Neural progenitor cell (in vitro differentiated cells): ENCODE results near the gene OR51A7. TPM values are rescaled to one million over a fixed set of nuclear protein-coding genes. Genes with fewer than 3 reads are reported as not detected.
"Not testable (repeated sequence)": the region's sequence is repeated elsewhere in the genome, so short reads cannot be mapped to it uniquely, and the experiment has no call there.

ENCODE experiments used
- DNase-seq: peaks from one replicate; pipeline ENCODE4 v3.0.0-alpha.2; 2016; ENCODE audit warnings: low spot score
- H2AFZ ChIP-seq: fragments of 200-600 bp; sonication (generic); replicated peaks from 2 replicates; pipeline ENCODE4 v1.6.1; 2016; ENCODE audit warnings: antibody characterized with exemption
- H3F3A ChIP-seq: fragments of 200-600 bp; sonication (generic); 2 replicates; pipeline ENCODE4 v1.6.1; 2016; ENCODE audit warnings: antibody characterized with exemption, low read depth
- H3K27ac ChIP-seq: fragments of 200-600 bp; sonication (generic); 2 replicates; pipeline ENCODE4 v1.5.1; 2016; ENCODE audit warnings: mild to moderate bottlenecking
- H3K27me3 ChIP-seq: fragments of 200-600 bp; sonication (generic); 2 replicates; pipeline ENCODE4 v1.6.1; 2016; ENCODE audit warnings: mild to moderate bottlenecking, moderate library complexity
- H3K36me3 ChIP-seq: fragments of 200-600 bp; sonication (generic); 2 replicates; pipeline ENCODE4 v1.5.1; 2016
- H3K4me1 ChIP-seq: fragments of 200-600 bp; sonication (generic); 2 replicates; pipeline ENCODE4 v1.6.1; 2016; ENCODE audit warnings: mixed run types
- H3K4me2 ChIP-seq: fragments of 200-600 bp; sonication (generic); 2 replicates; pipeline ENCODE4 v1.6.1; 2016
- H3K4me3 ChIP-seq: fragments of 200-600 bp; sonication (generic); 2 replicates; pipeline ENCODE4 v1.5.1; 2016
- H3K79me2 ChIP-seq: fragments of 200-600 bp; sonication (generic); 2 replicates; pipeline ENCODE4 v1.6.1; 2016; ENCODE audit warnings: low read depth
- H3K9ac ChIP-seq: fragments of 200-600 bp; sonication (generic); 2 replicates; pipeline ENCODE4 v1.6.1; 2016
- H3K9me3 ChIP-seq: fragments of 200-600 bp; sonication (generic); 2 replicates; pipeline ENCODE4 v1.5.1; 2016; ENCODE audit warnings: low read depth
- H4K20me1 ChIP-seq: fragments of 200-600 bp; sonication (generic); 2 replicates; pipeline ENCODE4 v1.6.1; 2016; ENCODE audit warnings: low read depth
- H3K27ac Mint-ChIP-seq: 3 replicates; pipeline ENCODE4 v1.8.0; 2021; ENCODE audit warnings: mixed read lengths
- H3K27me3 Mint-ChIP-seq: 2 replicates; pipeline ENCODE4 v1.8.0; 2022; ENCODE audit warnings: low read depth, mild to moderate bottlenecking, inconsistent platforms, moderate library complexity, mixed read lengths; ENCODE audit not compliant: insufficient read depth
- H3K36me3 Mint-ChIP-seq: 3 replicates; pipeline ENCODE4 v1.8.0; 2021; ENCODE audit warnings: mixed read lengths
- H3K4me1 Mint-ChIP-seq: 3 replicates; pipeline ENCODE4 v1.8.0; 2021; ENCODE audit warnings: mixed read lengths
- H3K4me3 Mint-ChIP-seq: 3 replicates; pipeline ENCODE4 v1.8.0; 2021; ENCODE audit warnings: mild to moderate bottlenecking, moderate library complexity, mixed read lengths
- H3K9me3 Mint-ChIP-seq: 3 replicates; pipeline ENCODE4 v1.8.0; 2020; ENCODE audit warnings: mixed read lengths
- CTCF ChIP-seq: fragments of 200-600 bp; sonication (generic); IDR thresholded peaks from 2 replicates; pipeline ENCODE4 v1.5.1; 2017; ENCODE audit warnings: antibody characterized with exemption, mild to moderate bottlenecking
- EZH2 ChIP-seq: fragments of 200-600 bp; sonication (generic); IDR thresholded peaks from 2 replicates; pipeline ENCODE4 v1.6.1; 2017; ENCODE audit warnings: antibody characterized with exemption, mild to moderate bottlenecking, moderate library complexity
- EZH2phosphoT487 ChIP-seq: fragments of 200-600 bp; sonication (generic); IDR thresholded peaks from 2 replicates; pipeline ENCODE4 v1.6.1; 2017; ENCODE audit warnings: antibody characterized with exemption
- total RNA-seq: library from RNA; depleted of rRNA; stranded (reverse); fragments of >200 nt; gene quantifications from 2 replicates; pipeline ENCODE4 v1.2.3, GENCODE V29; 2015; ENCODE audit warnings: low replicate concordance

OR51A7 gene
- total RNA-seq, 1 donor from 2014 or later: not detected

GRCh38 chr11:4936745-4937144, 33.2 kb downstream of the OR51A7 start:
- Histone ChIP-seq H3K27me3 (no peaks in the 10 kb centered on the region), H3K79me2 (no peaks in the 10 kb centered on the region), H3K4me2 (no peak overlapping the region), H3K27ac (no peak overlapping the region), H3K9me3 (no peaks in the 10 kb centered on the region), H3K36me3 (no peaks in the 10 kb centered on the region), H4K20me1 (no peaks in the 10 kb centered on the region), H3F3A (no peaks in the 10 kb centered on the region), H3K4me1 (no peaks in the 10 kb centered on the region), H2AFZ (no peak overlapping the region), H3K9ac (no peak overlapping the region), H3K4me3 (no peak overlapping the region)
- no peak for DNase-seq
- no peak overlapping the region for H3K4me3 Mint-ChIP-seq
- H3K36me3 Mint-ChIP-seq: no peaks in the 10 kb centered on the region
- TF ChIP-seq EZH2 (no peak), EZH2phosphoT487 (no peak), CTCF (no peak)
- no peaks in the 10 kb centered on the region for H3K4me1 Mint-ChIP-seq
- H3K27me3 Mint-ChIP-seq: no peaks in the 10 kb centered on the region
- H3K9me3 Mint-ChIP-seq: no peaks in the 10 kb centered on the region
- H3K27ac Mint-ChIP-seq: no peak overlapping the region

- no peaks in the 10 kb centered on the region for H3K27me3 ChIP-seq
- H3F3A ChIP-seq: no peaks in the 10 kb centered on the region
- no peaks in the 10 kb centered on the region for H3K79me2 ChIP-seq
These were observed 43.9 kb downstream of the OR51A7 start, which contains the start of gene OR51A4 for GRCh38 chr11:4947505-4947904. Gene OR51A4, minus strand, starts transcription at chr11:4947605. Its CDS starts 505 bp downstream, at chr11:4947100.

GRCh38 chr11:4955613-4956012, 52.0 kb downstream of the OR51A7 start, which contains the start of gene OR51A2:
Gene OR51A2, minus strand, starts transcription at chr11:4955713. Its CDS starts 0 bp downstream, at chr11:4955713.
- H3K9me3 ChIP-seq, H3K9ac ChIP-seq, H3K27ac ChIP-seq, H3K4me1 Mint-ChIP-seq, H3K36me3 Mint-ChIP-seq, H3K9me3 Mint-ChIP-seq, H3K4me3 Mint-ChIP-seq, H3K27me3 ChIP-seq, H4K20me1 ChIP-seq, H3K27me3 Mint-ChIP-seq, H2AFZ ChIP-seq, H3K36me3 ChIP-seq, H3K4me2 ChIP-seq, DNase-seq, H3F3A ChIP-seq, H3K27ac Mint-ChIP-seq, H3K4me1 ChIP-seq, H3K4me3 ChIP-seq, H3K79me2 ChIP-seq: not testable (repeated sequence)

More at GRCh38 chr11:4947505-4947904, 43.9 kb downstream of the OR51A7 start, which contains the start of gene OR51A4:
- no peaks in the 10 kb centered on the region for H3K36me3 ChIP-seq
- DNase-seq: no peak
- Mint-ChIP-seq H3K9me3 (no peaks in the 10 kb centered on the region), H3K4me3 (no peak within 1 kb of the TSS), H3K27me3 (peaks cover 2% of the 10 kb centered on the region), H3K4me1 (no peaks in the 10 kb centered on the region), H3K27ac (no peak within 1 kb of the TSS), H3K36me3 (no peaks in the 10 kb centered on the region)
- H3K4me3 ChIP-seq: no peak within 1 kb of the TSS
- no peaks in the 10 kb centered on the region for H3K4me1 ChIP-seq
- no peak within 1 kb of the TSS for H3K4me2 ChIP-seq
- TF ChIP-seq CTCF (no peak), EZH2phosphoT487 (no peak), EZH2 (no peak)
- H2AFZ ChIP-seq: no peak within 1 kb of the TSS
- H3K9ac ChIP-seq: no peak within 1 kb of the TSS
- no peaks in the 10 kb centered on the region for H3K9me3 ChIP-seq
- no peak within 1 kb of the TSS for H3K27ac ChIP-seq
- no peaks in the 10 kb centered on the region for H4K20me1 ChIP-seq

GRCh38 chr11:4957396-4957795, 53.8 kb downstream of the OR51A7 start:
- no peak for TF ChIP-seq CTCF
- no peak for TF ChIP-seq EZH2
- no peak for TF ChIP-seq EZH2phosphoT487
- Histone ChIP-seq H3K27me3 (no peaks in the 10 kb centered on the region), H3K27ac (no peak overlapping the region), H3K9ac (no peak overlapping the region), H3K4me3 (no peak overlapping the region), H3K79me2 (no peaks in the 10 kb centered on the region), H3K36me3 (no peaks in the 10 kb centered on the region), H3K4me1 (no peaks in the 10 kb centered on the region), H3F3A (no peaks in the 10 kb centered on the region), H3K9me3 (no peaks in the 10 kb centered on the region), H3K4me2 (no peak overlapping the region), H4K20me1 (no peaks in the 10 kb centered on the region), H2AFZ (no peak overlapping the region)
- H3K4me3 Mint-ChIP-seq: no peak overlapping the region
- H3K9me3 Mint-ChIP-seq: no peaks in the 10 kb centered on the region
- no peaks in the 10 kb centered on the region for H3K36me3 Mint-ChIP-seq
- H3K27ac Mint-ChIP-seq: no peak overlapping the region
- H3K4me1 Mint-ChIP-seq: no peaks in the 10 kb centered on the region
- no peak for DNase-seq
- peaks cover 2% of the 10 kb centered on the region for H3K27me3 Mint-ChIP-seq

Other genes with a start within 250 kb of the OR51A7 start
- gene OR51E2, start 205.9 kb upstream of the OR51A7 start, total RNA-seq: not detected in 2 replicates
- gene MMP26, start 199.0 kb upstream of the OR51A7 start, total RNA-seq: not detected in 2 replicates
- gene OR51F1, start 133.8 kb upstream of the OR51A7 start, total RNA-seq: not detected in 2 replicates
- gene OR52R1, start 99.4 kb upstream of the OR51A7 start, total RNA-seq: not detected in 2 replicates
- gene OR51F2, start 82.5 kb upstream of the OR51A7 start, total RNA-seq: not detected in 2 replicates
- not detected in 2 replicates for gene OR51S1, start 54.6 kb upstream of the OR51A7 start, total RNA-seq
- gene OR51T1, start 21.9 kb upstream of the OR51A7 start, total RNA-seq: not detected in 2 replicates
- gene OR51G2, start 15.6 kb downstream of the OR51A7 start, total RNA-seq: not detected in 2 replicates
- gene OR51G1, start 20.6 kb downstream of the OR51A7 start, total RNA-seq: not detected in 2 replicates
- gene OR51A4, start 43.8 kb downstream of the OR51A7 start, total RNA-seq: not detected in 2 replicates
- gene OR51A2, start 51.9 kb downstream of the OR51A7 start, total RNA-seq: not detected in 2 replicates
- gene OR51L1, start 91.1 kb downstream of the OR51A7 start, total RNA-seq: not detected in 2 replicates
- not detected in 2 replicates for gene OR52J3, start 142.7 kb downstream of the OR51A7 start, total RNA-seq
- gene OR52E2, start 155.8 kb downstream of the OR51A7 start, total RNA-seq: not detected in 2 replicates
- not detected in 2 replicates for gene OR52E1, start 165.8 kb downstream of the OR51A7 start, total RNA-seq
- not detected in 2 replicates for gene OR52A5, start 234.6 kb downstream of the OR51A7 start, total RNA-seq